HUES6 (cell line): Measurements from ENCODE around the gene PNRC1.

Experiments
- H3K27ac ChIP-seq: 2 replicates; pipeline ENCODE4 v1.7.0; 2013; ENCODE audit warnings: low read depth, mild to moderate bottlenecking, low read length, inconsistent platforms
- H3K27me3 ChIP-seq: 2 replicates; pipeline ENCODE4 v1.6.1; 2013; ENCODE audit warnings: low read length; ENCODE audit not compliant: control insufficient read depth, insufficient read depth
- H3K36me3 ChIP-seq: 2 replicates; pipeline ENCODE4 v1.6.1; 2013; ENCODE audit warnings: low read length; ENCODE audit not compliant: control insufficient read depth, insufficient read depth
- H3K4me1 ChIP-seq: 2 replicates; pipeline ENCODE4 v1.6.1; 2013; ENCODE audit warnings: low read length; ENCODE audit not compliant: control insufficient read depth, insufficient read depth
- H3K4me3 ChIP-seq: 2 replicates; pipeline ENCODE4 v1.5.1; 2013; ENCODE audit warnings: low read depth, low read length
- H3K9ac ChIP-seq: one replicate; pipeline ENCODE4 v1.6.1; 2013; ENCODE audit warnings: mild to moderate bottlenecking, low read length
- H3K9me3 ChIP-seq: 2 replicates; pipeline ENCODE4 v1.6.1; 2013; ENCODE audit warnings: low read depth, low read length; ENCODE audit not compliant: control insufficient read depth, insufficient read depth

The PNRC1 gene

DNA sequence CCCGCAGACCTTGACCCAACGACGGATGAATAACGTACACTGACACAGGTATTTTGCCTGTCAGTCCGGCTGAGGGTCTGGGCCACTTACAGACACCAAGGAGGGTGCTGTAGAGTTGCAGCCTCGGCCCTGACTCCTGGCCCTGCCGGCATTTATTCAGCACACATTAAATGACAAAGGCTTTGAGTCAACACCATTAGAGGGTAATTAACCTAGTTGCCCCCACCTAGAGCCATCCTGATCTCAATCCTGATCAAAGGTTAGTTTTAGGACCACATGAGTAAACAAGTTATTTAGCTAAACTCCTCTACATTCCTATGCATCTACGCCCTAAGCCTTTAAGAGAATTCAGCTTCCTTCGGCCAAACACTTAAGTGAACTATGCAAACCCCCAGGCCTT is 53.4 kb downstream of the PNRC1 start:
- no peak overlapping the region for H3K27ac ChIP-seq

DNA sequence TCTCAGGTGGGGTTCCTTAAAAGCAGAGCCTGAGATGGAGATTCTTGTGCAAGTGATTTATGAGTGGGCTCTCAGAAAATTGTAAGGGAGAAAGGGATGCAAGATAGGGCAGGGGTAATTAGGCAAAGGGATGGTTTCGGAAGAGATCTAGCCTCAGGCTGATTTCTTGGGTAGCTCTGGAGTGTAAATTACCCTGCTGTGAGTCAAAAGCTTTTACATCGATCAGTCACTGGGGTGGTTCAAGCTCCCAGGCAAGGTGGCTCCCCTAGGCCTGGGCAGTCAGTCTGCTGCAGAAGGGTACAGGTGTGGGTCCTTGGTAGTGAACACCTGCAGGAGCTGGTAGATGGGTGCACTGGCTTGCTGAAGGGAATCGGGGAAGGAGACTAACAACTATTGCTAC is 54.2 kb downstream of the PNRC1 start:
- Histone ChIP-seq H3K36me3 (no peaks in the 10 kb centered on the region), H3K4me3 (no peak overlapping the region), H3K27ac (no peak overlapping the region), H3K9me3 (peaks cover 5% of the 10 kb centered on the region; the same call in 1 of the 2 replicates), H3K4me1 (peaks cover 8% of the 10 kb centered on the region), H3K9ac (no peak overlapping the region), H3K27me3 (peaks cover 88% of the 10 kb centered on the region)

More for the DNA sequence above, 53.4 kb downstream of the PNRC1 start:
- Histone ChIP-seq H3K9me3 (peaks cover 8% of the 10 kb centered on the region), H3K9ac (no peak overlapping the region), H3K4me1 (0 out of 2 replicates have a peak, but pooled peaks cover under 1% of the 10 kb centered on the region), H3K4me3 (no peak overlapping the region), H3K27me3 (peaks cover 82% of the 10 kb centered on the region), H3K36me3 (no peaks in the 10 kb centered on the region)
